GM12878 (cell line): ENCODE measurements around the gene NAA25. TPM values are rescaled to one million over a fixed set of nuclear protein-coding genes. Genes with fewer than 3 reads are reported as not detected.
A peak's percentile ranks its signal among the peaks of the same experiment; 100 is the strongest.

ENCODE experiments used
- ATF7 ChIP-seq: fragments of 450-650 bp; IDR thresholded peaks from 2 replicates; pipeline ENCODE4 v1.6.1; 2016; ENCODE audit warnings: low read depth, mild to moderate bottlenecking
- BHLHE40 ChIP-seq, 2 experiments: fragments of 450-650 bp in 1 of 2; IDR thresholded peaks; 2 replicates each; pipeline ENCODE4 v1.6.1; 2011 to 2017; ENCODE audit warnings: low read depth in 2 of 2, borderline replicate concordance in 1 of 2, improper control_type of control experiment in 1 of 2, low read length in 1 of 2, mild to moderate bottlenecking in 1 of 2
- CBX3 ChIP-seq: fragments of 200-600 bp; sonication (generic); IDR thresholded peaks from 2 replicates; pipeline ENCODE4 v1.6.1; 2016; ENCODE audit warnings: low read depth, borderline replicate concordance
- CHD4 ChIP-seq: fragments of 200-600 bp; sonication (generic); IDR thresholded peaks from 2 replicates; pipeline ENCODE4 v1.6.1; 2016; ENCODE audit warnings: mild to moderate bottlenecking
- EGR1 ChIP-seq, 2 experiments: IDR thresholded peaks; 1 replicate in 1 of 2; 2 replicates in 1 of 2; pipeline ENCODE4 v1.6.1; 2011 to 2012; ENCODE audit warnings: low read depth in 2 of 2, low read length in 2 of 2, borderline replicate concordance in 1 of 2, mild to moderate bottlenecking in 1 of 2, moderate library complexity in 1 of 2
- MEF2B ChIP-seq: fragments of 450-650 bp; IDR thresholded peaks from 2 replicates; pipeline ENCODE4 v1.6.1; 2018; ENCODE audit warnings: mild to moderate bottlenecking, moderate library complexity; ENCODE audit not compliant: partially characterized antibody, poor library complexity, severe bottlenecking
- MTA2 ChIP-seq: fragments of 450-650 bp; IDR thresholded peaks from 2 replicates; pipeline ENCODE4 v1.6.1; 2016; ENCODE audit warnings: low read depth, mild to moderate bottlenecking, moderate library complexity
- MTA3 ChIP-seq: IDR thresholded peaks from 2 replicates; pipeline ENCODE4 v1.6.1; 2012; ENCODE audit warnings: low read length, inconsistent platforms, borderline replicate concordance
- MXI1 ChIP-seq: fragments of 150-350 bp; IDR thresholded peaks from 2 replicates; pipeline ENCODE4 v1.6.1; 2011; ENCODE audit warnings: low read depth, mild to moderate bottlenecking, inconsistent platforms, low read length, improper control_type of control experiment
- NR2F1 ChIP-seq: fragments of 450-650 bp; conservative IDR thresholded peaks from 2 replicates; pipeline ENCODE4 v1.6.1; 2017; ENCODE audit warnings: mild to moderate bottlenecking
- NRF1 ChIP-seq: conservative IDR thresholded peaks from 2 replicates; pipeline ENCODE4 v1.6.1; 2011; ENCODE audit warnings: mild to moderate bottlenecking, low read depth, low read length, improper control_type of control experiment
- PAX8 ChIP-seq: fragments of 450-650 bp; IDR thresholded peaks from 2 replicates; pipeline ENCODE4 v1.6.1; 2017; ENCODE audit warnings: mild to moderate bottlenecking, moderate library complexity
- RB1 ChIP-seq: fragments of 450-650 bp; formaldehyde crosslinking; IDR thresholded peaks from 2 replicates; pipeline ENCODE4 v1.6.1; 2017; ENCODE audit warnings: mild to moderate bottlenecking, borderline replicate concordance
- SMAD5 ChIP-seq: IDR thresholded peaks from 2 replicates; pipeline ENCODE4 v1.6.1; 2016; ENCODE audit warnings: antibody characterized with exemption, low read depth
- TBL1XR1 ChIP-seq: IDR thresholded peaks from 2 replicates; pipeline ENCODE4 v1.6.1; 2012; ENCODE audit warnings: low read depth, low read length, improper control_type of control experiment
- WRNIP1 ChIP-seq: IDR thresholded peaks from 2 replicates; pipeline ENCODE4 v1.6.1; 2011; ENCODE audit warnings: low read depth, low read length, improper control_type of control experiment, borderline replicate concordance
- ZNF622 ChIP-seq: fragments of 450-650 bp; IDR thresholded peaks from 2 replicates; pipeline ENCODE4 v1.6.1; 2017; ENCODE audit warnings: mild to moderate bottlenecking, inconsistent platforms
- polyA plus RNA-seq, 11 experiments: library from polyadenylated mRNA; depleted of rRNA in 4 of 11; unstranded in 6 of 11; stranded (reverse) in 5 of 11; fragments of >200 nt; fragmentation: Nextera tagmentation in 4 of 11; fragmentation: Illumina TruSeq in 1 of 11; extraction: Ambion mirVana in 4 of 11; extraction: Trizol in 1 of 11; gene quantifications; 1 replicate in 1 of 11; 2 replicates in 10 of 11; pipeline versions ENCODE4 v1.2.1 to v1.2.3, GENCODE V29; 2011 to 2016; ENCODE audit warnings: inconsistent platforms in 2 of 11, missing spikeins in 2 of 11, low read depth in 1 of 11
- total RNA-seq, 4 experiments: library from RNA; depleted of rRNA in 3 of 4; stranded (reverse); fragments of >200 nt in 3 of 4; fragmentation: Illumina TruSeq in 1 of 4; extraction: Trizol in 1 of 4; gene quantifications; 2 replicates each; pipeline versions ENCODE4 v1.2.1 to v1.2.3, GENCODE V29; 2013 to 2021
- TF ChIP-seq, protein P1 (sequence below): fragments of 450-650 bp; IDR thresholded peaks from 2 replicates; pipeline ENCODE4 v1.6.1; 2014; ENCODE audit warnings: mild to moderate bottlenecking
- TF ChIP-seq, protein P2 (sequence below): fragments of 450-650 bp; IDR thresholded peaks from 2 replicates; pipeline ENCODE4 v1.6.1; 2017; ENCODE audit warnings: borderline replicate concordance
- TF ChIP-seq, protein P3 (sequence below), 3 experiments: IDR thresholded peaks in 2 of 3; conservative IDR thresholded peaks in 1 of 3; 2 replicates each; pipeline ENCODE4 v1.5.1; 2011; ENCODE audit warnings: low read depth in 3 of 3, low read length in 3 of 3, mild to moderate bottlenecking in 3 of 3, control low read depth in 2 of 3, moderate library complexity in 2 of 3, inconsistent platforms in 1 of 3, mixed read lengths in 1 of 3; ENCODE audit not compliant: control insufficient read depth in 2 of 3, insufficient read depth in 1 of 3; ENCODE audit errors: extremely low read depth in 1 of 3
- TF ChIP-seq, protein P4 (sequence below): IDR thresholded peaks from 2 replicates; pipeline ENCODE4 v1.6.1; 2012; ENCODE audit warnings: mild to moderate bottlenecking, low read depth, low read length

NAA25 gene
- total and polyA plus RNA-seq, 10 of the 15 experiments (the other 5 are each of a cell fraction or from before 2014, with no cell fraction given): 15.0 to 39.2 (median 29.4) TPM

DNA sequence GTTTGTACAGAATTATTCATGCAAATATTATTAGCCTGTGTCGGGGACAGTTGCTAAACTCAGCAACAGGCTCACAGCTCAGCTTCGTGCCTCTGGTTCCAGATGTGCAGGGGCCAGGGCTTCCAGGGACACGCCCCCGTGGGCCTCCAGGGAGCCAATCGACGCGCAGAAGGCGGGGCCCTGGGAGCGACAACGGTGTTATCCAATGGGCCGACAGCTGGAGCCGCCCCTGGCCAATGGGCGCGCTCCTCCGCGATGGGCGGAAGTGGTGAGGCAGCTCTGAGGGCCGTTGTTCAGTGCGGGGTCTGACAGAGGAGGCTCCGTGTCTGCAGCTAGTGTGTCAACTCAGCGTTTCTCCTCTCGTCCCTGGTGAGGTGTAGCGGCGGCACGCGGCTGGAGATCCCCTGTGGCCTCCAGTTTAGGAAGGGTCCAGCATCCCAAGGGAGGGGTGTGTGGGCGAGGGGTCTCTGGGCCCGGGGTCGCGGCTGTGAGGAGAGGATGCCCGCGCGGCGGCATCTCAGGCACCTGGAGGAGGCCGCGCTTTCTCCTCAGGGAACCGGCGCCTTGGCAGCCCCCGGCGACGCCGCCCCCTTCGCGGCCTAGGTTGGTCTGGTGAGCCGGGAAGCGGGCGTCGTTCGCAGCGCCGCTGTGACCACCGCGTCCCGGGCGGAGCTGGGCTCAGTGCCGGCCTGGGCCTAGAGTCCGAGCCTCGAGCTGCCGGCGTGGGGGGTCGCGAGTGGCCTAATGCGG lies 16.8 kb upstream of the NAA25 start, which contains the start of gene TRAFD1 (continued):
- TF ChIP-seq MTA3 (no peak), TBL1XR1 (peak; percentile 36; the same call in 1 of the 2 replicates), EGR1 (IDR thresholded peaks at IDR 0.05; ENCODE audit: borderline replicate concordance in 1 of 2, low read depth in 2 of 2, low read length in 2 of 2) (0 out of 3 replicates have a peak, but pooled peaks of 1 of the 2 experiments have one; percentile 14), MTA2 (no peak; the same call in 1 of the 2 replicates), MEF2B (peak; percentile 56), NR2F1 (no peak; the same call in 1 of the 2 replicates), RB1 (no peak), CHD4 (no peak), BHLHE40 (IDR thresholded peaks at IDR 0.05; ENCODE audit: borderline replicate concordance in 1 of 2, low read depth in 2 of 2, low read length in 1 of 2) (peak in 1 of 2 experiments; percentile 63; a peak in 1 of 4 replicates), MXI1 (no peak), WRNIP1 (no peak), PAX8 (no peak), ATF7 (no peak), SMAD5 (peak; percentile 95), CBX3 (no peak), ZNF622 (no peak), NRF1 (peak; percentile 4; the same call in 1 of the 2 replicates)
- TF ChIP-seq, protein P1, sequence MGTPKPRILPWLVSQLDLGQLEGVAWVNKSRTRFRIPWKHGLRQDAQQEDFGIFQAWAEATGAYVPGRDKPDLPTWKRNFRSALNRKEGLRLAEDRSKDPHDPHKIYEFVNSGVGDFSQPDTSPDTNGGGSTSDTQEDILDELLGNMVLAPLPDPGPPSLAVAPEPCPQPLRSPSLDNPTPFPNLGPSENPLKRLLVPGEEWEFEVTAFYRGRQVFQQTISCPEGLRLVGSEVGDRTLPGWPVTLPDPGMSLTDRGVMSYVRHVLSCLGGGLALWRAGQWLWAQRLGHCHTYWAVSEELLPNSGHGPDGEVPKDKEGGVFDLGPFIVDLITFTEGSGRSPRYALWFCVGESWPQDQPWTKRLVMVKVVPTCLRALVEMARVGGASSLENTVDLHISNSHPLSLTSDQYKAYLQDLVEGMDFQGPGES: peak; percentile 96
- TF ChIP-seq, protein P2, sequence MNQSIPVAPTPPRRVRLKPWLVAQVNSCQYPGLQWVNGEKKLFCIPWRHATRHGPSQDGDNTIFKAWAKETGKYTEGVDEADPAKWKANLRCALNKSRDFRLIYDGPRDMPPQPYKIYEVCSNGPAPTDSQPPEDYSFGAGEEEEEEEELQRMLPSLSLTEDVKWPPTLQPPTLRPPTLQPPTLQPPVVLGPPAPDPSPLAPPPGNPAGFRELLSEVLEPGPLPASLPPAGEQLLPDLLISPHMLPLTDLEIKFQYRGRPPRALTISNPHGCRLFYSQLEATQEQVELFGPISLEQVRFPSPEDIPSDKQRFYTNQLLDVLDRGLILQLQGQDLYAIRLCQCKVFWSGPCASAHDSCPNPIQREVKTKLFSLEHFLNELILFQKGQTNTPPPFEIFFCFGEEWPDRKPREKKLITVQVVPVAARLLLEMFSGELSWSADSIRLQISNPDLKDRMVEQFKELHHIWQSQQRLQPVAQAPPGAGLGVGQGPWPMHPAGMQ: no peak
- TF ChIP-seq, protein P3, sequence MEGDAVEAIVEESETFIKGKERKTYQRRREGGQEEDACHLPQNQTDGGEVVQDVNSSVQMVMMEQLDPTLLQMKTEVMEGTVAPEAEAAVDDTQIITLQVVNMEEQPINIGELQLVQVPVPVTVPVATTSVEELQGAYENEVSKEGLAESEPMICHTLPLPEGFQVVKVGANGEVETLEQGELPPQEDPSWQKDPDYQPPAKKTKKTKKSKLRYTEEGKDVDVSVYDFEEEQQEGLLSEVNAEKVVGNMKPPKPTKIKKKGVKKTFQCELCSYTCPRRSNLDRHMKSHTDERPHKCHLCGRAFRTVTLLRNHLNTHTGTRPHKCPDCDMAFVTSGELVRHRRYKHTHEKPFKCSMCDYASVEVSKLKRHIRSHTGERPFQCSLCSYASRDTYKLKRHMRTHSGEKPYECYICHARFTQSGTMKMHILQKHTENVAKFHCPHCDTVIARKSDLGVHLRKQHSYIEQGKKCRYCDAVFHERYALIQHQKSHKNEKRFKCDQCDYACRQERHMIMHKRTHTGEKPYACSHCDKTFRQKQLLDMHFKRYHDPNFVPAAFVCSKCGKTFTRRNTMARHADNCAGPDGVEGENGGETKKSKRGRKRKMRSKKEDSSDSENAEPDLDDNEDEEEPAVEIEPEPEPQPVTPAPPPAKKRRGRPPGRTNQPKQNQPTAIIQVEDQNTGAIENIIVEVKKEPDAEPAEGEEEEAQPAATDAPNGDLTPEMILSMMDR (IDR thresholded peaks at IDR 0.05 in 2 of 3, conservative IDR thresholded peaks at IDR 0.05 in 1 of 3; ENCODE audit: control insufficient read depth in 2 of 3, extremely low read depth in 1 of 3, insufficient read depth in 1 of 3, low read depth in 3 of 3, low read length in 3 of 3): no peak
- TF ChIP-seq, protein P4, sequence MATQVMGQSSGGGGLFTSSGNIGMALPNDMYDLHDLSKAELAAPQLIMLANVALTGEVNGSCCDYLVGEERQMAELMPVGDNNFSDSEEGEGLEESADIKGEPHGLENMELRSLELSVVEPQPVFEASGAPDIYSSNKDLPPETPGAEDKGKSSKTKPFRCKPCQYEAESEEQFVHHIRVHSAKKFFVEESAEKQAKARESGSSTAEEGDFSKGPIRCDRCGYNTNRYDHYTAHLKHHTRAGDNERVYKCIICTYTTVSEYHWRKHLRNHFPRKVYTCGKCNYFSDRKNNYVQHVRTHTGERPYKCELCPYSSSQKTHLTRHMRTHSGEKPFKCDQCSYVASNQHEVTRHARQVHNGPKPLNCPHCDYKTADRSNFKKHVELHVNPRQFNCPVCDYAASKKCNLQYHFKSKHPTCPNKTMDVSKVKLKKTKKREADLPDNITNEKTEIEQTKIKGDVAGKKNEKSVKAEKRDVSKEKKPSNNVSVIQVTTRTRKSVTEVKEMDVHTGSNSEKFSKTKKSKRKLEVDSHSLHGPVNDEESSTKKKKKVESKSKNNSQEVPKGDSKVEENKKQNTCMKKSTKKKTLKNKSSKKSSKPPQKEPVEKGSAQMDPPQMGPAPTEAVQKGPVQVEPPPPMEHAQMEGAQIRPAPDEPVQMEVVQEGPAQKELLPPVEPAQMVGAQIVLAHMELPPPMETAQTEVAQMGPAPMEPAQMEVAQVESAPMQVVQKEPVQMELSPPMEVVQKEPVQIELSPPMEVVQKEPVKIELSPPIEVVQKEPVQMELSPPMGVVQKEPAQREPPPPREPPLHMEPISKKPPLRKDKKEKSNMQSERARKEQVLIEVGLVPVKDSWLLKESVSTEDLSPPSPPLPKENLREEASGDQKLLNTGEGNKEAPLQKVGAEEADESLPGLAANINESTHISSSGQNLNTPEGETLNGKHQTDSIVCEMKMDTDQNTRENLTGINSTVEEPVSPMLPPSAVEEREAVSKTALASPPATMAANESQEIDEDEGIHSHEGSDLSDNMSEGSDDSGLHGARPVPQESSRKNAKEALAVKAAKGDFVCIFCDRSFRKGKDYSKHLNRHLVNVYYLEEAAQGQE: no peak
